Upper lobe of left lung (tissue), 4 donors: ENCODE data around the gene GCNT1.

Experiments
- EP300 ChIP-seq, 4 donors: sonication (generic); formaldehyde crosslinking; IDR thresholded peaks; one replicate each; pipeline ENCODE4 v1.5.1; 2017; ENCODE audit warnings: antibody characterized with exemption in 4 of 4, control low read depth in 2 of 4
- POLR2A ChIP-seq, 4 donors: fragments of 450-650 bp; IDR thresholded peaks; one replicate each; pipeline ENCODE4 v1.5.1; 2016 to 2017; ENCODE audit warnings: antibody characterized with exemption in 4 of 4, mild to moderate bottlenecking in 2 of 4
- POLR2AphosphoS5 ChIP-seq, 2 donors: sonication (generic); formaldehyde crosslinking; IDR thresholded peaks; one replicate each; pipeline ENCODE4 v1.5.1; 2017; ENCODE audit warnings: antibody characterized with exemption in 2 of 2
- TF ChIP-seq, protein P1 (sequence below), 6 experiments: fragments of 450-650 bp in 4 of 6; fragments of 200-600 bp in 2 of 6; sonication (generic) in 2 of 6; IDR thresholded peaks; one replicate each; pipeline ENCODE4 v1.5.1; 2016 to 2019; ENCODE audit warnings: antibody characterized with exemption in 6 of 6

DNA sequence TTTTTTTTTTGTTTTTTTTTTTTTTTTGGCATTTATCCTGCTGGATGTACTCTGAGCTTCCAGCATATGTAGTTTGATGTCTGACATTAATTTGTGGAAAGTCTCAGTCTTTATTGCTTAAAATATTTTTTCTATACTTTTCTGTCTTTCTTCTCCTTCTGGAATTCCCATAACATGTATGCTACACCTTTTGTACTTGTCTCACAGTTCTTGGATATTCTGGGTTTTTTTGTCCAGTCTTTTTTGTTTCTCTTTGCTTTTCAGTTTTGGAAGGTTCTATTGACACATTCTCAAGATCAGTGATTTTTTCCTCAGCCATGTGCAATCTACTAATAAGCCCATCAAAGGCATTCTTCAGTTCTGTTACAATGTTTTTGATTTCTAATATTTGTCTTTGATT lies 45.3 kb upstream of the GCNT1 start:
- TF ChIP-seq, protein P1, sequence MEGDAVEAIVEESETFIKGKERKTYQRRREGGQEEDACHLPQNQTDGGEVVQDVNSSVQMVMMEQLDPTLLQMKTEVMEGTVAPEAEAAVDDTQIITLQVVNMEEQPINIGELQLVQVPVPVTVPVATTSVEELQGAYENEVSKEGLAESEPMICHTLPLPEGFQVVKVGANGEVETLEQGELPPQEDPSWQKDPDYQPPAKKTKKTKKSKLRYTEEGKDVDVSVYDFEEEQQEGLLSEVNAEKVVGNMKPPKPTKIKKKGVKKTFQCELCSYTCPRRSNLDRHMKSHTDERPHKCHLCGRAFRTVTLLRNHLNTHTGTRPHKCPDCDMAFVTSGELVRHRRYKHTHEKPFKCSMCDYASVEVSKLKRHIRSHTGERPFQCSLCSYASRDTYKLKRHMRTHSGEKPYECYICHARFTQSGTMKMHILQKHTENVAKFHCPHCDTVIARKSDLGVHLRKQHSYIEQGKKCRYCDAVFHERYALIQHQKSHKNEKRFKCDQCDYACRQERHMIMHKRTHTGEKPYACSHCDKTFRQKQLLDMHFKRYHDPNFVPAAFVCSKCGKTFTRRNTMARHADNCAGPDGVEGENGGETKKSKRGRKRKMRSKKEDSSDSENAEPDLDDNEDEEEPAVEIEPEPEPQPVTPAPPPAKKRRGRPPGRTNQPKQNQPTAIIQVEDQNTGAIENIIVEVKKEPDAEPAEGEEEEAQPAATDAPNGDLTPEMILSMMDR (IDR thresholded peaks at IDR 0.05): no peak
- TF ChIP-seq POLR2A (IDR thresholded peaks at IDR 0.05) (no peak), POLR2AphosphoS5 (IDR thresholded peaks at IDR 0.05) (no peak), EP300 (IDR thresholded peaks at IDR 0.05) (no peak)
